ENCODE measurements around the gene SLX4IP. TPM values are rescaled to one million over a fixed set of nuclear protein-coding genes. Genes with fewer than 3 reads are reported as not detected.

SLX4IP gene
- total and polyA plus RNA-seq, 2 of the 13 experiments (the other 11 are each of a cell fraction or from before 2014, with no cell fraction given), result 3.6 to 7.3 TPM

GRCh38 chr20:10565191-10565921 is 130.3 kb downstream of the SLX4IP start (continued):
- TF ChIP-seq ARID4A (CRISPR knock-in tag; IDR thresholded peaks at IDR 0.05; ENCODE audit: borderline replicate concordance) (0 out of 2 replicates have a peak, but pooled peaks have one; percentile 24), ZSCAN29 (CRISPR knock-in tag; conservative IDR thresholded peaks at IDR 0.05) (peak; percentile 16), RCOR2 (CRISPR knock-in tag; IDR thresholded peaks at IDR 0.05) (peak; percentile 97), ZNF546 (CRISPR knock-in tag; conservative IDR thresholded peaks at IDR 0.05) (no peak; the same call in 1 of the 2 replicates), NCOA2 (CRISPR knock-in tag; IDR thresholded peaks at IDR 0.05) (peak; percentile 98), ZNF569 (CRISPR knock-in tag; IDR thresholded peaks at IDR 0.05; ENCODE audit: borderline replicate concordance) (no peak), IRX3 (CRISPR knock-in tag; IDR thresholded peaks at IDR 0.05; ENCODE audit: borderline replicate concordance, low read depth) (no peak), GLI4 (CRISPR knock-in tag; IDR thresholded peaks at IDR 0.05; ENCODE audit: borderline replicate concordance) (no peak), NFKB2 (CRISPR knock-in tag; IDR thresholded peaks at IDR 0.05; ENCODE audit: borderline replicate concordance) (0 out of 2 replicates have a peak, but pooled peaks have one; percentile 21), ZFP41 (CRISPR knock-in tag; IDR thresholded peaks at IDR 0.05; ENCODE audit: borderline replicate concordance) (no peak), ZNF33B (CRISPR knock-in tag; IDR thresholded peaks at IDR 0.05) (no peak), ZNF672 (CRISPR knock-in tag; IDR thresholded peaks at IDR 0.05) (no peak), CREM (IDR thresholded peaks at IDR 0.05) (peak; percentile 94), CREM (CRISPR knock-in tag; IDR thresholded peaks at IDR 0.05) (no peak), NCOA5 (CRISPR knock-in tag; IDR thresholded peaks at IDR 0.05) (no peak), ZNF235 (CRISPR knock-in tag; IDR thresholded peaks at IDR 0.05; ENCODE audit: borderline replicate concordance) (no peak), ZMYM2 (CRISPR knock-in tag; IDR thresholded peaks at IDR 0.05) (peak; percentile 87), ZNF777 (CRISPR knock-in tag; IDR thresholded peaks at IDR 0.05) (0 out of 2 replicates have a peak, but pooled peaks have one; percentile 11), ZNF567 (CRISPR knock-in tag; IDR thresholded peaks at IDR 0.05; ENCODE audit: borderline replicate concordance) (peak; percentile 96; the same call in 1 of the 2 replicates), NONO (IDR thresholded peaks at IDR 0.05) (no peak), NONO (CRISPR knock-in tag; conservative IDR thresholded peaks at IDR 0.05) (peak; percentile 55), ZNF616 (CRISPR knock-in tag; IDR thresholded peaks at IDR 0.05; ENCODE audit: low read depth) (no peak), ZSCAN21 (CRISPR knock-in tag; IDR thresholded peaks at IDR 0.05; ENCODE audit: borderline replicate concordance) (no peak; the same call in 1 of the 2 replicates), THRA (CRISPR knock-in tag; IDR thresholded peaks at IDR 0.05; ENCODE audit: borderline replicate concordance) (peak; percentile 85; the same call in 1 of the 2 replicates), E2F1 (CRISPR knock-in tag; IDR thresholded peaks at IDR 0.05) (no peak)
